ENCODE data around the gene ZNF23.

Gene ZNF23

GRCh38 chr16:71501547-71501946 lies 39.5 kb upstream of the ZNF23 start:
- no peaks in the 10 kb centered on the region for H3K36me3 ChIP-seq (replicated peaks; ENCODE audit: low read depth, low read length)
- H3K27ac ChIP-seq (ENCODE audit: low read length) = no peak overlapping the region
- H3K9ac ChIP-seq (ENCODE audit: low read length) = no peak overlapping the region
- H4K20me1 ChIP-seq (ENCODE audit: insufficient read depth, low read length) = no peaks in the 10 kb centered on the region
- H3K4me1 ChIP-seq (ENCODE audit: low read length) = peaks cover 10% of the 10 kb centered on the region
- H3K27me3 ChIP-seq (ENCODE audit: low read depth, low read length) = no peaks in the 10 kb centered on the region
- H2AFZ ChIP-seq (ENCODE audit: low read depth, low read length) = no peak overlapping the region
- H3K9me3 ChIP-seq (ENCODE audit: insufficient read depth, low read length) = no peaks in the 10 kb centered on the region
- no peak overlapping the region for H3K4me3 ChIP-seq (ENCODE audit: low read length)
- H3K4me2 ChIP-seq (ENCODE audit: low read length) = no peak overlapping the region
- TF ChIP-seq EZH2phosphoT487 (IDR thresholded peaks at IDR 0.05; ENCODE audit: low read depth) (no peak), CTCF (IDR thresholded peaks at IDR 0.05; ENCODE audit: low read depth, low read length) (peak; percentile 55)
- H3K79me2 ChIP-seq (ENCODE audit: low read length) = no peaks in the 10 kb centered on the region

GRCh38 chr16:71500964-71501363 lies 38.9 kb upstream of the ZNF23 start:
- no peak for TF ChIP-seq CTCF (IDR thresholded peaks at IDR 0.05; ENCODE audit: low read depth, low read length)
- TF ChIP-seq EZH2phosphoT487 (IDR thresholded peaks at IDR 0.05; ENCODE audit: low read depth) = no peak
- no peaks in the 10 kb centered on the region for H3K36me3 ChIP-seq (replicated peaks; ENCODE audit: low read depth, low read length)
- H3K9ac ChIP-seq (ENCODE audit: low read length) = no peak overlapping the region
- no peak overlapping the region for H2AFZ ChIP-seq (ENCODE audit: low read depth, low read length)
- no peaks in the 10 kb centered on the region for H3K9me3 ChIP-seq (ENCODE audit: insufficient read depth, low read length)
- no peak overlapping the region for H3K4me3 ChIP-seq (ENCODE audit: low read length)
- H3K4me1 ChIP-seq (ENCODE audit: low read length) = peaks cover 10% of the 10 kb centered on the region
- no peak overlapping the region for H3K4me2 ChIP-seq (ENCODE audit: low read length)
- no peaks in the 10 kb centered on the region for H3K27me3 ChIP-seq (ENCODE audit: low read depth, low read length)
- no peaks in the 10 kb centered on the region for H3K79me2 ChIP-seq (ENCODE audit: low read length)
- no peak overlapping the region for H3K27ac ChIP-seq (ENCODE audit: low read length)
- H4K20me1 ChIP-seq (ENCODE audit: insufficient read depth, low read length) = no peaks in the 10 kb centered on the region

- H3K36me3 ChIP-seq (replicated peaks; ENCODE audit: low read depth, low read length) = no peaks in the 10 kb centered on the region
- no peaks in the 10 kb centered on the region for H4K20me1 ChIP-seq (ENCODE audit: insufficient read depth, low read length)
- H3K4me2 ChIP-seq (ENCODE audit: low read length) = no peak overlapping the region
- H3K4me3 ChIP-seq (ENCODE audit: low read length) = no peak overlapping the region
- no peaks in the 10 kb centered on the region for H3K79me2 ChIP-seq (ENCODE audit: low read length)
- no peaks in the 10 kb centered on the region for H3K27me3 ChIP-seq (ENCODE audit: low read depth, low read length)
- H3K9ac ChIP-seq (ENCODE audit: low read length) = no peak overlapping the region
- H3K4me1 ChIP-seq (ENCODE audit: low read length) = peaks cover under 1% of the 10 kb centered on the region
- no peak overlapping the region for H3K27ac ChIP-seq (ENCODE audit: low read length)
- no peaks in the 10 kb centered on the region for H3K9me3 ChIP-seq (ENCODE audit: insufficient read depth, low read length)
- no peak overlapping the region for H2AFZ ChIP-seq (ENCODE audit: low read depth, low read length)
- no peak for TF ChIP-seq EZH2phosphoT487 (IDR thresholded peaks at IDR 0.05; ENCODE audit: low read depth)
- TF ChIP-seq CTCF (IDR thresholded peaks at IDR 0.05; ENCODE audit: low read depth, low read length) = peak; percentile 83
Measured at GRCh38 chr16:71499775-71500364, 37.8 kb upstream of the ZNF23 start.

- no peak overlapping the region for H3K9ac ChIP-seq (ENCODE audit: low read length)
- H3K4me2 ChIP-seq (ENCODE audit: low read length) = no peak overlapping the region
- no peaks in the 10 kb centered on the region for H4K20me1 ChIP-seq (ENCODE audit: insufficient read depth, low read length)
- no peaks in the 10 kb centered on the region for H3K79me2 ChIP-seq (ENCODE audit: low read length)
- H3K9me3 ChIP-seq (ENCODE audit: insufficient read depth, low read length) = no peaks in the 10 kb centered on the region
- no peaks in the 10 kb centered on the region for H3K27me3 ChIP-seq (ENCODE audit: low read depth, low read length)
- H3K27ac ChIP-seq (ENCODE audit: low read length) = no peak overlapping the region
- no peak overlapping the region for H2AFZ ChIP-seq (ENCODE audit: low read depth, low read length)
- TF ChIP-seq EZH2phosphoT487 (IDR thresholded peaks at IDR 0.05; ENCODE audit: low read depth) (no peak), CTCF (IDR thresholded peaks at IDR 0.05; ENCODE audit: low read depth, low read length) (no peak)
- H3K4me3 ChIP-seq (ENCODE audit: low read length) = no peak overlapping the region
- H3K36me3 ChIP-seq (replicated peaks; ENCODE audit: low read depth, low read length) = no peaks in the 10 kb centered on the region
- H3K4me1 ChIP-seq (ENCODE audit: low read length) = no peaks in the 10 kb centered on the region
Measured at GRCh38 chr16:71498031-71498430, 36.0 kb upstream of the ZNF23 start.

All from OCI-LY3 (cell line).